Measurements from ENCODE around the gene IGF1R. TPM values are rescaled to one million over a fixed set of nuclear protein-coding genes. Genes with fewer than 3 reads are reported as not detected.

The IGF1R gene
- total RNA-seq, 1 experiment from 2014 or later = 71.3 TPM

DNA sequence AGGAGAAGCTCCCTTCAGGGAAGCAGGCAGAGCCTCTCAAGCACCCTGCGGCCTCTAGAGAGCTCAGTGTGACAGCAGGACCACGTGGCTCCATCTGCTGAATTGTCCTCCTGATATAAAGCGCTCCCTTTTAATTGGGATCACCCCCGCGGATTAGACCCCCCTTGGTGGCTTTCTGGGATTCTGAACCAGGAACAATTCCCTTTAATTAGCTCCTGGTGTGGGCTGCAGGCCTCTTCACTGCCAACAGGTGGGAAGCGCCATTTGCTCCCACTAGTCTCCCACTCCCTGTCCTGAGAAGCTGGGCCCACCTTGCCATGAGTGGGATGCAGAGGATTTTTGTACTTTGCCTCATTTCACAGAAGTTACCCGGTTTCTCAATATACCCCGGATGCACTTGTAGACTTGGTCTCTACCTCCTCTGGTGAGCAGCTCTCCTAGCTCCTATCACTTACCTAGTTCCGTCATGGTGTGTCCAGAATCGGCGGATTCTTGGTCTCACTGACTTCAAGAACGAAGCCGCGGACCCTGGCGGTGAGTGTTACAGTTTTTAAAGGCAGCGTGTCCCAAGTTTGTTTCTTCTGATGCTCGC lies 358.7 kb downstream of the IGF1R start:
- Histone ChIP-seq H3K4me2 (no peak overlapping the region), H3K27me3 (ENCODE audit: insufficient read depth, low read depth) (no peaks in the 10 kb centered on the region), H3K36me3 (ENCODE audit: low read depth) (no peaks in the 10 kb centered on the region), H3K4me3 (no peak overlapping the region), H3K4me1 (replicated peaks; ENCODE audit: insufficient read depth) (0 out of 2 replicates have a peak, but pooled peaks cover 4% of the 10 kb centered on the region), H4K20me1 (ENCODE audit: insufficient read depth) (no peaks in the 10 kb centered on the region), H2AFZ (no peak overlapping the region), H3K27ac (no peak overlapping the region), H3K9me3 (ENCODE audit: insufficient read depth, low read depth) (no peaks in the 10 kb centered on the region), H3F3A (ENCODE audit: insufficient read depth, low read depth) (no peaks in the 10 kb centered on the region), H3K79me2 (ENCODE audit: low read depth) (no peaks in the 10 kb centered on the region), H3K9me2 (ENCODE audit: insufficient read depth) (no peaks in the 10 kb centered on the region)
- intact Hi-C loops (cut with micrococcal nuclease; ENCODE audit: unreplicated experiment) = no loop called here
- ChIA-PET CTCF (no interaction called here), POLR2A (ENCODE audit: unreplicated experiment) (no interaction called here)
- TF ChIP-seq, protein P1, sequence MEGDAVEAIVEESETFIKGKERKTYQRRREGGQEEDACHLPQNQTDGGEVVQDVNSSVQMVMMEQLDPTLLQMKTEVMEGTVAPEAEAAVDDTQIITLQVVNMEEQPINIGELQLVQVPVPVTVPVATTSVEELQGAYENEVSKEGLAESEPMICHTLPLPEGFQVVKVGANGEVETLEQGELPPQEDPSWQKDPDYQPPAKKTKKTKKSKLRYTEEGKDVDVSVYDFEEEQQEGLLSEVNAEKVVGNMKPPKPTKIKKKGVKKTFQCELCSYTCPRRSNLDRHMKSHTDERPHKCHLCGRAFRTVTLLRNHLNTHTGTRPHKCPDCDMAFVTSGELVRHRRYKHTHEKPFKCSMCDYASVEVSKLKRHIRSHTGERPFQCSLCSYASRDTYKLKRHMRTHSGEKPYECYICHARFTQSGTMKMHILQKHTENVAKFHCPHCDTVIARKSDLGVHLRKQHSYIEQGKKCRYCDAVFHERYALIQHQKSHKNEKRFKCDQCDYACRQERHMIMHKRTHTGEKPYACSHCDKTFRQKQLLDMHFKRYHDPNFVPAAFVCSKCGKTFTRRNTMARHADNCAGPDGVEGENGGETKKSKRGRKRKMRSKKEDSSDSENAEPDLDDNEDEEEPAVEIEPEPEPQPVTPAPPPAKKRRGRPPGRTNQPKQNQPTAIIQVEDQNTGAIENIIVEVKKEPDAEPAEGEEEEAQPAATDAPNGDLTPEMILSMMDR (conservative IDR thresholded peaks at IDR 0.05) = no peak
- no peak for TF ChIP-seq EZH2 (IDR thresholded peaks at IDR 0.05; ENCODE audit: low read depth)
- DNase-seq = no peak
- BruUV-seq (replicated peaks) = no TSS peak

DNA sequence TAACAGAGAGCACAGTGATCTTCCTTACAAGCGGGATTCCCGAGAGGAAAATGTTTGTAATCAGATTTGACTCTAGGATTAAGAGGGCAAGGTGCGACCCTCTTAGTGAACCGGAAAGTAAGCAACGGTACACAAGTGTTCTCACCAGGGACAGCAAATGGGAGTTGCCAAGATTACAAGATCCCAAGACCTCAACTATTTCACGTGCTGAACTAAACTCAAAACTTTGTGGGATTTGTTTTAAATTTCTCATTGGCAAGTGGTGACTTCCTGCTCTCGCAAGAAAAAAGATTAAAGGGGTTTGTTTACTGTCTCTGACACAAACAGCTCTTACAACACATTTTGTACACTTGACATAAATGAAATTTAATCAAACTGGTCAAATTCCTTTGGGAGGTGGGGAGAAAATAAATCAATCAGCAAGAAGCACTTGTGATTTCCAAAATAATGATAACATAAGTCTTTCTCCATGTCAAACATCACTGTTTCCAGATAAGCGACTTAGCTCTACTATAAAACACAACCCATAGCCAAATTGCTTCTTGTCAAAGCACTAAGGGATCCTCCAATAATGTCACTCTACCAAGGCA lies 361.5 kb downstream of the IGF1R start:
- Histone ChIP-seq H3K36me3 (ENCODE audit: low read depth) (no peaks in the 10 kb centered on the region), H3K9me3 (ENCODE audit: insufficient read depth, low read depth) (no peaks in the 10 kb centered on the region), H2AFZ (no peak overlapping the region), H3F3A (ENCODE audit: insufficient read depth, low read depth) (0 out of 2 replicates have a peak, but pooled peaks cover under 1% of the 10 kb centered on the region), H3K4me2 (no peak overlapping the region), H3K79me2 (ENCODE audit: low read depth) (no peaks in the 10 kb centered on the region), H3K4me1 (replicated peaks; ENCODE audit: insufficient read depth) (0 out of 2 replicates have a peak, but pooled peaks cover 4% of the 10 kb centered on the region), H3K27ac (no peak overlapping the region), H3K27me3 (ENCODE audit: insufficient read depth, low read depth) (no peaks in the 10 kb centered on the region), H4K20me1 (ENCODE audit: insufficient read depth) (no peaks in the 10 kb centered on the region), H3K9me2 (ENCODE audit: insufficient read depth) (no peaks in the 10 kb centered on the region), H3K4me3 (no peak overlapping the region)
- CTCF ChIA-PET = no interaction called here
- BruUV-seq (replicated peaks) = no TSS peak
- intact Hi-C loops (cut with micrococcal nuclease; ENCODE audit: unreplicated experiment) = no loop called here
- TF ChIP-seq EZH2 (IDR thresholded peaks at IDR 0.05; ENCODE audit: low read depth) = no peak
- TF ChIP-seq, protein P1 (conservative IDR thresholded peaks at IDR 0.05) = no peak
- no peak for DNase-seq
- POLR2A ChIA-PET (ENCODE audit: unreplicated experiment) = no interaction called here

DNA sequence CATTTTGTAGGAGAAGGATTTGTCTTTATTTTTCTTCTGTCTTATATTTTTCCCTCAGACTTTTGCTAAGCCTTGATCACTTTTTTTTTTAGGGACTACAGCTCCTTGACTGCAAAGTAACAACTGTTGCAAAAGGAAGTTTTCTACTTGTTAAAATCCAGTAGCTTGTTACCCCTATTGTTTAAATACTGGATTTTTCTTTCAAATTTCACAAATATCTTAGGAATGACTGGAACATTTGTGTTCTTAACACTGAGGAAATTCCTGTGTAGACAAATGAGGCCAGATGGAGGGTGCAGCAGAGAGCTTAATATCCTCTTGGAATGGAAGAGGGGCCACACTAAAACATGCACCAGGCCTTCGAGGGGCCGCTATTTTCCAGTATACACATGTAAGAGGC lies 362.4 kb downstream of the IGF1R start:
- no peaks in the 10 kb centered on the region for H3K36me3 ChIP-seq (ENCODE audit: low read depth)
- no peak overlapping the region for H3K4me2 ChIP-seq
- BruUV-seq (replicated peaks) = no TSS peak
- H3K4me1 ChIP-seq (replicated peaks; ENCODE audit: insufficient read depth) = 0 out of 2 replicates have a peak, but pooled peaks cover 4% of the 10 kb centered on the region
- no peaks in the 10 kb centered on the region for H3K9me3 ChIP-seq (ENCODE audit: insufficient read depth, low read depth)
- no peaks in the 10 kb centered on the region for H3K9me2 ChIP-seq (ENCODE audit: insufficient read depth)
- H2AFZ ChIP-seq = no peak overlapping the region
- ChIA-PET CTCF (interaction anchor here (0.6 kb wide), 1 partner anchor 43 kb away, joined by 3 read pairs; no protein-coding TSS in a partner anchor), POLR2A (ENCODE audit: unreplicated experiment) (no interaction called here)
- H3F3A ChIP-seq (ENCODE audit: insufficient read depth, low read depth) = peaks cover 7% of the 10 kb centered on the region
- H4K20me1 ChIP-seq (ENCODE audit: insufficient read depth) = no peaks in the 10 kb centered on the region
- intact Hi-C loops (cut with micrococcal nuclease; ENCODE audit: unreplicated experiment) = no loop called here
- H3K27me3 ChIP-seq (ENCODE audit: insufficient read depth, low read depth) = no peaks in the 10 kb centered on the region
- no peak overlapping the region for H3K27ac ChIP-seq
- TF ChIP-seq EZH2 (IDR thresholded peaks at IDR 0.05; ENCODE audit: low read depth) = no peak
- TF ChIP-seq, protein P1 (conservative IDR thresholded peaks at IDR 0.05) = no peak
- no peaks in the 10 kb centered on the region for H3K79me2 ChIP-seq (ENCODE audit: low read depth)
- DNase-seq = no peak
- no peak overlapping the region for H3K4me3 ChIP-seq

Small RNAs within 50 kb of the gene (microRNA-seq; reads per million reads assigned to microRNA genes)
- not detected for gene MIR4714 (ENCODE audit: borderline number of aligned reads, borderline replicate concordance)
